ENCODE data around the gene MMP13. TPM values are rescaled to one million over a fixed set of nuclear protein-coding genes. Genes with fewer than 3 reads are reported as not detected.

MMP13 gene
- total RNA-seq, 1 experiment from 2014 or later: not detected

GRCh38 chr11:102912482-102912830, 43.1 kb downstream of the MMP13 start:
- Histone ChIP-seq H2BK20ac (ENCODE audit: low read depth, low read length, poor library complexity, severe bottlenecking) (no peak overlapping the region), H4K20me1 (ENCODE audit: control insufficient read depth, insufficient read depth, insufficient read length) (no peaks in the 10 kb centered on the region), H2BK12ac (ENCODE audit: insufficient read length, low read depth, low read length) (no peak overlapping the region), H3K18ac (ENCODE audit: insufficient read length, low read depth, low read length) (peak overlapping the region; percentile 48), H4K91ac (ENCODE audit: insufficient read length, low read depth, low read length) (no peak overlapping the region), H3K4me2 (ENCODE audit: insufficient read depth, insufficient read length, low read length) (no peak overlapping the region), H4K8ac (replicated peaks; ENCODE audit: insufficient read length, low read depth, low read length) (no peak overlapping the region), H2AK5ac (ENCODE audit: insufficient read length, low read length) (no peak overlapping the region), H3K9ac (ENCODE audit: extremely low read depth, insufficient read length, low read length) (no peak overlapping the region), H3K4me1 (ENCODE audit: insufficient read depth, low read length) (no peaks in the 10 kb centered on the region; the same call in 1 of the 2 replicates), H3K14ac (ENCODE audit: insufficient read depth, low read length) (no peak overlapping the region), H2BK15ac (ENCODE audit: low read depth, low read length) (no peak overlapping the region), H3K23ac (ENCODE audit: insufficient read length, low read depth, low read length) (no peak overlapping the region), H2BK120ac (ENCODE audit: low read depth, low read length, poor library complexity, severe bottlenecking) (no peak overlapping the region), H3K4ac (ENCODE audit: low read depth, low read length) (no peak overlapping the region), H3K79me2 (ENCODE audit: insufficient read depth, low read length) (no peaks in the 10 kb centered on the region), H3K23me2 (ENCODE audit: insufficient read length, low read depth, low read length, poor library complexity, severe bottlenecking) (no peaks in the 10 kb centered on the region), H3K79me1 (ENCODE audit: insufficient read depth, low read depth, low read length, poor library complexity, severe bottlenecking) (no peaks in the 10 kb centered on the region), H3K27ac (ENCODE audit: insufficient read length, low read depth, low read length) (no peak overlapping the region), H3K9me3 (ENCODE audit: control insufficient read depth, low read depth, low read length) (no peaks in the 10 kb centered on the region), H2AFZ (ENCODE audit: low read length) (no peak overlapping the region), H3T11ph (ENCODE audit: low read length) (no peak overlapping the region), H4K5ac (ENCODE audit: insufficient read length, low read depth, low read length) (no peak overlapping the region), H3K27me3 (ENCODE audit: insufficient read depth, low read length) (no peaks in the 10 kb centered on the region), H3K56ac (ENCODE audit: insufficient read length, low read depth, low read length) (no peak overlapping the region), H2BK5ac (ENCODE audit: insufficient read length, low read length) (no peak overlapping the region)
- H3K4me3 Mint-ChIP-seq: no peak overlapping the region
- H3K9me3 Mint-ChIP-seq: peaks cover 13 to 18% of the 10 kb centered on the region in 2 experiments
- H3K4me1 Mint-ChIP-seq: peaks cover 19% of the 10 kb centered on the region in 2 experiments
- TF ChIP-seq, protein P1, sequence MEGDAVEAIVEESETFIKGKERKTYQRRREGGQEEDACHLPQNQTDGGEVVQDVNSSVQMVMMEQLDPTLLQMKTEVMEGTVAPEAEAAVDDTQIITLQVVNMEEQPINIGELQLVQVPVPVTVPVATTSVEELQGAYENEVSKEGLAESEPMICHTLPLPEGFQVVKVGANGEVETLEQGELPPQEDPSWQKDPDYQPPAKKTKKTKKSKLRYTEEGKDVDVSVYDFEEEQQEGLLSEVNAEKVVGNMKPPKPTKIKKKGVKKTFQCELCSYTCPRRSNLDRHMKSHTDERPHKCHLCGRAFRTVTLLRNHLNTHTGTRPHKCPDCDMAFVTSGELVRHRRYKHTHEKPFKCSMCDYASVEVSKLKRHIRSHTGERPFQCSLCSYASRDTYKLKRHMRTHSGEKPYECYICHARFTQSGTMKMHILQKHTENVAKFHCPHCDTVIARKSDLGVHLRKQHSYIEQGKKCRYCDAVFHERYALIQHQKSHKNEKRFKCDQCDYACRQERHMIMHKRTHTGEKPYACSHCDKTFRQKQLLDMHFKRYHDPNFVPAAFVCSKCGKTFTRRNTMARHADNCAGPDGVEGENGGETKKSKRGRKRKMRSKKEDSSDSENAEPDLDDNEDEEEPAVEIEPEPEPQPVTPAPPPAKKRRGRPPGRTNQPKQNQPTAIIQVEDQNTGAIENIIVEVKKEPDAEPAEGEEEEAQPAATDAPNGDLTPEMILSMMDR (conservative IDR thresholded peaks at IDR 0.05): no peak
- H3K36me3 Mint-ChIP-seq (ENCODE audit: insufficient read depth in 1 of 3, low read depth in 3 of 3): peaks cover 6 to 17% (median 11%) of the 10 kb centered on the region in 3 experiments
- H3K27ac Mint-ChIP-seq: peak overlapping the region in 2 of 3 experiments; percentile 2 to 79; a peak in 2 of 7 replicates
- WGBS (ENCODE audit: extremely low coverage, insufficient read length, low lambda C conversion rate): no CpG with 5 or more reads among the region's 2 CpGs
- H3K27me3 Mint-ChIP-seq (ENCODE audit: low read depth): no peaks in the 10 kb centered on the region; the same call in 1 of the 2 replicates
- no peak for DNase-seq

All from H9 (cell line).